Mesenchymal stem cell (in vitro differentiated cells and primary cell): ENCODE data around the gene PDE4B.

Source experiments
- DNase-seq: peaks from one replicate; pipeline ENCODE4 v3.0.0-alpha.2; 2013
- H2AFZ ChIP-seq: one replicate; pipeline ENCODE4 v1.6.1; 2013; ENCODE audit warnings: low read depth, mild to moderate bottlenecking, control low read depth, inconsistent platforms, low read length, moderate library complexity
- H2AK5ac ChIP-seq: 2 replicates; pipeline ENCODE4 v1.6.1; 2013; ENCODE audit warnings: low read length, moderate library complexity, mild to moderate bottlenecking, inconsistent platforms; ENCODE audit not compliant: severe bottlenecking
- H2BK120ac ChIP-seq: one replicate; pipeline ENCODE4 v1.6.1; 2013; ENCODE audit warnings: low read depth, mild to moderate bottlenecking, inconsistent platforms, low read length, moderate library complexity
- H2BK12ac ChIP-seq, 2 experiments: one replicate each; pipeline ENCODE4 v1.6.1; 2013; ENCODE audit warnings: inconsistent platforms in 2 of 2, low read length in 2 of 2, mild to moderate bottlenecking in 2 of 2, moderate library complexity in 2 of 2, control low read depth in 1 of 2
- H2BK15ac ChIP-seq: one replicate; pipeline ENCODE4 v1.6.1; 2013; ENCODE audit warnings: mild to moderate bottlenecking, low read depth, inconsistent platforms; ENCODE audit not compliant: poor library complexity, severe bottlenecking
- H2BK5ac ChIP-seq: 2 replicates; pipeline ENCODE4 v1.6.1; 2013; ENCODE audit warnings: low read depth, mild to moderate bottlenecking, low read length, control low read depth, inconsistent platforms; ENCODE audit not compliant: poor library complexity, severe bottlenecking
- H3K14ac ChIP-seq, 2 experiments: one replicate each; pipeline ENCODE4 v1.6.1; 2013; ENCODE audit warnings: inconsistent platforms in 2 of 2, low read length in 2 of 2, control low read depth in 1 of 2, mild to moderate bottlenecking in 1 of 2, moderate library complexity in 1 of 2
- H3K18ac ChIP-seq, 2 experiments: one replicate each; pipeline ENCODE4 v1.6.1; 2013; ENCODE audit warnings: inconsistent platforms in 2 of 2, low read length in 2 of 2, control low read depth in 1 of 2, low read depth in 1 of 2, mild to moderate bottlenecking in 1 of 2
- H3K23ac ChIP-seq, 2 experiments: one replicate each; pipeline ENCODE4 v1.6.1; 2013; ENCODE audit warnings: inconsistent platforms in 2 of 2, low read length in 2 of 2, mild to moderate bottlenecking in 2 of 2, moderate library complexity in 2 of 2, control low read depth in 1 of 2
- H3K27ac ChIP-seq: 2 replicates; pipeline ENCODE4 v1.5.1; 2013; ENCODE audit warnings: mild to moderate bottlenecking, moderate library complexity, low read length, control low read depth, inconsistent platforms; ENCODE audit not compliant: poor library complexity, severe bottlenecking
- H3K27me3 ChIP-seq, 2 experiments: 2 replicates each; pipeline versions ENCODE4 v1.6.1 to v1.7.0; 2013; ENCODE audit warnings: low read length in 2 of 2, mild to moderate bottlenecking in 2 of 2, moderate library complexity in 2 of 2, control low read depth in 1 of 2, inconsistent platforms in 1 of 2; ENCODE audit not compliant: control insufficient read depth in 1 of 2, insufficient read depth in 1 of 2
- H3K36me3 ChIP-seq, 2 experiments: 2 replicates each; pipeline versions ENCODE4 v1.6.1 to v1.7.0; 2013; ENCODE audit warnings: low read length in 2 of 2, control low read depth in 1 of 2, inconsistent platforms in 1 of 2, low read depth in 1 of 2, mild to moderate bottlenecking in 1 of 2; ENCODE audit not compliant: insufficient read depth in 2 of 2, control insufficient read depth in 1 of 2
- H3K4ac ChIP-seq, 2 experiments: one replicate each; pipeline ENCODE4 v1.6.1; 2013; ENCODE audit warnings: inconsistent platforms in 2 of 2, low read length in 2 of 2, mild to moderate bottlenecking in 2 of 2, moderate library complexity in 2 of 2, control low read depth in 1 of 2, low read depth in 1 of 2
- H3K4me1 ChIP-seq: 2 replicates; pipeline ENCODE4 v1.6.1; 2013; ENCODE audit warnings: low read depth, low read length, control low read depth; ENCODE audit not compliant: control insufficient read depth, insufficient read depth
- H3K4me2 ChIP-seq: 2 replicates; pipeline ENCODE4 v1.6.1; 2013; ENCODE audit warnings: low read length, mild to moderate bottlenecking, inconsistent platforms; ENCODE audit not compliant: poor library complexity, severe bottlenecking
- H3K4me3 ChIP-seq, 2 experiments: 2 replicates each; pipeline versions ENCODE4 v1.5.1 to v1.7.0; 2013; ENCODE audit warnings: low read length in 2 of 2, mild to moderate bottlenecking in 2 of 2, control low read depth in 1 of 2, low read depth in 1 of 2; ENCODE audit not compliant: insufficient read depth in 1 of 2
- H3K79me1 ChIP-seq: replicated peaks from 2 replicates; pipeline ENCODE4 v1.6.1; 2013; ENCODE audit warnings: mild to moderate bottlenecking, control low read depth, low read length, inconsistent platforms; ENCODE audit not compliant: poor library complexity, severe bottlenecking
- H3K9ac ChIP-seq: 2 replicates; pipeline ENCODE4 v1.7.0; 2013; ENCODE audit warnings: mild to moderate bottlenecking, low read length, moderate library complexity
- H3K9me3 ChIP-seq: 2 replicates; pipeline ENCODE4 v1.7.0; 2013; ENCODE audit warnings: mild to moderate bottlenecking, low read length; ENCODE audit not compliant: control insufficient read depth
- H4K8ac ChIP-seq: one replicate; pipeline ENCODE4 v1.6.1; 2013; ENCODE audit warnings: inconsistent platforms, mild to moderate bottlenecking, low read length, moderate library complexity
- H4K91ac ChIP-seq: one replicate; pipeline ENCODE4 v1.6.1; 2013; ENCODE audit warnings: mild to moderate bottlenecking, low read length, inconsistent platforms
- WGBS: methylation state at CpG from one replicate; pipeline ENCODE4 v1.1.7; 2013; ENCODE audit warnings: mixed read lengths; 5-methylcytosine and 5-hydroxymethylcytosine counted together

PDE4B gene

GRCh38 chr1:66331658-66332547 is 539.2 kb downstream of the PDE4B start:
- Histone ChIP-seq H4K91ac (no peak overlapping the region), H3K14ac (no peak overlapping the region), H2AFZ (no peak overlapping the region), H2BK5ac (no peak overlapping the region), H2BK12ac (peak overlapping the region in 1 of 2 experiments; percentile 38), H2AK5ac (no peak overlapping the region), H3K27ac (peak overlapping the region; percentile 73), H4K8ac (peak overlapping the region; percentile 21), H3K9ac (peak overlapping the region; percentile 89), H3K4me1 (peaks cover 5% of the 10 kb centered on the region), H3K79me1 (peaks cover 2% of the 10 kb centered on the region), H3K4ac (peak overlapping the region in 1 of 2 experiments; percentile 24), H3K9me3 (no peaks in the 10 kb centered on the region), H3K18ac (peak overlapping the region in 1 of 2 experiments; percentile 40), H3K27me3 (no peaks in the 10 kb centered on the region), H2BK15ac (no peak overlapping the region), H3K36me3 (no peaks in the 10 kb centered on the region), H3K4me2 (peak overlapping the region; percentile 69), H3K23ac (no peak overlapping the region), H3K4me3 (peak overlapping the region; percentile 43 to 80), H2BK120ac (no peak overlapping the region)
- DNase-seq = peak; percentile 88
- WGBS = 6% methylated on average over 16 of the region's 18 CpGs

- Histone ChIP-seq H3K27me3 (no peaks in the 10 kb centered on the region), H3K18ac (peak overlapping the region in 1 of 2 experiments; percentile 40), H3K4ac (no peak overlapping the region)
Observed at GRCh38 chr1:66332548-66332901, 539.8 kb downstream of the PDE4B start.

GRCh38 chr1:66333466-66334199 is 540.9 kb downstream of the PDE4B start:
- Histone ChIP-seq H2BK120ac (no peak overlapping the region), H2AFZ (no peak overlapping the region), H3K9me3 (no peaks in the 10 kb centered on the region), H3K79me1 (peaks cover 2% of the 10 kb centered on the region), H3K4me2 (peak overlapping the region; percentile 40), H3K4me3 (peak overlapping the region in 1 of 2 experiments; percentile 80), H2BK15ac (no peak overlapping the region), H2BK12ac (peak overlapping the region in 1 of 2 experiments; percentile 12), H3K18ac (peak overlapping the region in 1 of 2 experiments; percentile 58), H3K36me3 (no peaks in the 10 kb centered on the region), H2AK5ac (no peak overlapping the region), H3K4me1 (peaks cover 5% of the 10 kb centered on the region), H4K8ac (peak overlapping the region; percentile 79), H4K91ac (no peak overlapping the region), H3K4ac (no peak overlapping the region), H3K14ac (no peak overlapping the region), H2BK5ac (no peak overlapping the region), H3K27me3 (no peaks in the 10 kb centered on the region), H3K23ac (no peak overlapping the region), H3K27ac (no peak overlapping the region), H3K9ac (no peak overlapping the region)
- peak; percentile 35 for DNase-seq
- 47% methylated on average over 4 of the region's 4 CpGs for WGBS

More at GRCh38 chr1:66332548-66332901, 539.8 kb downstream of the PDE4B start:
- Histone ChIP-seq H3K9ac (peak overlapping the region; percentile 89), H2AFZ (no peak overlapping the region), H3K36me3 (no peaks in the 10 kb centered on the region), H2AK5ac (no peak overlapping the region), H3K79me1 (peaks cover 2% of the 10 kb centered on the region), H3K9me3 (no peaks in the 10 kb centered on the region), H3K4me3 (peak overlapping the region; percentile 43 to 80), H4K91ac (no peak overlapping the region), H3K27ac (peak overlapping the region; percentile 73), H3K4me2 (peak overlapping the region; percentile 69), H3K23ac (no peak overlapping the region), H3K14ac (no peak overlapping the region), H2BK12ac (no peak overlapping the region), H4K8ac (no peak overlapping the region), H2BK5ac (no peak overlapping the region), H2BK120ac (no peak overlapping the region), H2BK15ac (no peak overlapping the region), H3K4me1 (peaks cover 5% of the 10 kb centered on the region)
- DNase-seq = no peak
- 0% methylated on average over 1 of the region's 2 CpGs for WGBS

GRCh38 chr1:66334318-66334717 is 541.6 kb downstream of the PDE4B start:
- DNase-seq = no peak
- Histone ChIP-seq H3K79me1 (peaks cover 2% of the 10 kb centered on the region), H3K4ac (no peak overlapping the region), H3K9ac (no peak overlapping the region), H2AK5ac (no peak overlapping the region), H3K14ac (no peak overlapping the region), H2BK120ac (no peak overlapping the region), H3K4me1 (peaks cover 5% of the 10 kb centered on the region), H3K27me3 (no peaks in the 10 kb centered on the region), H2AFZ (no peak overlapping the region), H2BK5ac (no peak overlapping the region), H2BK15ac (no peak overlapping the region), H3K4me3 (no peak overlapping the region), H3K18ac (no peak overlapping the region), H3K36me3 (no peaks in the 10 kb centered on the region), H2BK12ac (no peak overlapping the region), H3K23ac (no peak overlapping the region), H4K91ac (no peak overlapping the region), H3K27ac (no peak overlapping the region), H3K4me2 (no peak overlapping the region), H4K8ac (no peak overlapping the region), H3K9me3 (no peaks in the 10 kb centered on the region)
- 67% methylated on average over 2 of the region's 2 CpGs for WGBS
